HEK293 (cell line): Measurements from ENCODE around the gene MAPK12.

ENCODE experiments used
- CTCF ChIA-PET: fragments of 350-600 bp; formaldehyde crosslinking; extraction: SDS; loops from one replicate; lab custom pipeline; 2021; ENCODE audit warnings: antibody characterized with exemption; lab: Yijun Ruan, JAX
- POLR2A ChIA-PET: fragments of 300-600 bp; formaldehyde crosslinking; extraction: SDS; loops from one replicate; lab custom pipeline; 2020; ENCODE audit warnings: antibody characterized with exemption, inconsistent platforms; lab: Yijun Ruan, JAX
- H3K27ac ChIP-seq: fragments of 200-500 bp; sonication (Bioruptor generic); 2 replicates; pipeline ENCODE4 v1.5.1; 2014; ENCODE audit warnings: low read depth, low read length, control low read depth, inconsistent platforms; ENCODE audit errors: extremely low read depth
- H3K36me3 ChIP-seq, 2 experiments: fragments of 200-500 bp in 1 of 2; sonication (Bioruptor generic) in 1 of 2; 1 replicate in 1 of 2; 2 replicates in 1 of 2; pipeline ENCODE4 v1.5.1; 2014 to 2017; ENCODE audit warnings: inconsistent platforms in 2 of 2, low read length in 2 of 2; ENCODE audit not compliant: control insufficient read depth in 2 of 2, insufficient read depth in 1 of 2
- H3K4me1 ChIP-seq: fragments of 200-500 bp; sonication (Bioruptor generic); 2 replicates; pipeline ENCODE4 v1.5.1; 2014; ENCODE audit warnings: mild to moderate bottlenecking, low read length, inconsistent platforms; ENCODE audit not compliant: control insufficient read depth, insufficient read depth
- H3K4me3 ChIP-seq: 2 replicates; pipeline ENCODE4 v1.5.1; 2011; ENCODE audit warnings: low read depth, mild to moderate bottlenecking, control low read depth, low read length, moderate library complexity
- H3K9me3 ChIP-seq: fragments of 200-500 bp; sonication (Bioruptor generic); 2 replicates; pipeline ENCODE4 v1.5.1; 2014; ENCODE audit warnings: low read depth, low read length, inconsistent platforms; ENCODE audit not compliant: control insufficient read depth, insufficient read depth
- SETDB1 ChIP-seq: IDR thresholded peaks from one replicate; pipeline ENCODE4 v1.6.1; 2017; ENCODE audit warnings: mild to moderate bottlenecking, low read length, moderate library complexity, mixed read lengths; ENCODE audit not compliant: insufficient read length
- TF ChIP-seq, protein P1 (sequence below): fragments of 450-650 bp; formaldehyde crosslinking; IDR thresholded peaks from 2 replicates; pipeline ENCODE4 v1.5.1; 2016; ENCODE audit warnings: missing biosample characterization, missing genetic modification characterization, low read depth

Gene MAPK12

DNA sequence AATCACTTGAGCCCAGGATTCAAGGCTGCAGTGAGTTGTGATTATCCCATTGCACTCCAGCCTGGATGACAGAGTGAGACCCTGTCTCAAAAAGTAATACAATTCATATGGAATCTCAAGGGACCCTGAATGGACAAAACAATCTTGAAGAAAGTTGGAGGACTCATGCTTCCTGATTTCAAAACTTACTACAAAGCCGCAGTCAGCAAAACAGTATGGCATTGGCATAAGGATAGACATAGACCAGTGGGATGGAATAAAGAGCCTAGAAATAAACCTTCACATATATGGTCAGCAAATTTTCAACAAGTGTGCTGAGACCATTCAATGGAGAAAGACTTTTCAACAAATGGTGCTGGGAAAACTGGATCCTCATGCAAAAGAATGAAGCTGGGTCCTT, 58.2 kb downstream of the MAPK12 start:
- TF ChIP-seq, protein P1, sequence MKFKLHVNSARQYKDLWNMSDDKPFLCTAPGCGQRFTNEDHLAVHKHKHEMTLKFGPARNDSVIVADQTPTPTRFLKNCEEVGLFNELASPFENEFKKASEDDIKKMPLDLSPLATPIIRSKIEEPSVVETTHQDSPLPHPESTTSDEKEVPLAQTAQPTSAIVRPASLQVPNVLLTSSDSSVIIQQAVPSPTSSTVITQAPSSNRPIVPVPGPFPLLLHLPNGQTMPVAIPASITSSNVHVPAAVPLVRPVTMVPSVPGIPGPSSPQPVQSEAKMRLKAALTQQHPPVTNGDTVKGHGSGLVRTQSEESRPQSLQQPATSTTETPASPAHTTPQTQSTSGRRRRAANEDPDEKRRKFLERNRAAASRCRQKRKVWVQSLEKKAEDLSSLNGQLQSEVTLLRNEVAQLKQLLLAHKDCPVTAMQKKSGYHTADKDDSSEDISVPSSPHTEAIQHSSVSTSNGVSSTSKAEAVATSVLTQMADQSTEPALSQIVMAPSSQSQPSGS = no peak
- TF ChIP-seq SETDB1 = peak; percentile 45
- H3K27ac ChIP-seq = no peak overlapping the region
- H3K4me1 ChIP-seq = peaks cover 5% of the 10 kb centered on the region; the same call in 1 of the 2 replicates
- ChIA-PET CTCF (interaction anchor here (1.3 to 1.5 kb wide), 2 partner anchors 54 to 273 kb away, joined by 6 to 8 read pairs; no protein-coding TSS in a partner anchor), POLR2A (no interaction called here)
- no peak overlapping the region for H3K4me3 ChIP-seq
- no peaks in the 10 kb centered on the region for H3K9me3 ChIP-seq
- peaks cover 20 to 64% of the 10 kb centered on the region in 2 experiments for H3K36me3 ChIP-seq
